ENCODE results near the gene JAK2.

- TF ChIP-seq CTCF (conservative IDR thresholded peaks at IDR 0.05 in 1 of 2, IDR thresholded peaks at IDR 0.05 in 1 of 2; ENCODE audit: extremely low read depth in 1 of 2, insufficient read depth in 1 of 2, low read depth in 1 of 2, low read length in 2 of 2) (no peak), EZH2 (IDR thresholded peaks at IDR 0.05; ENCODE audit: borderline replicate concordance, low read length) (no peak)
Measured at GRCh38 chr9:4984171-4984620, 876 bp upstream of the JAK2 start.

Data from mammary epithelial cell (primary cell).